Stimulated activated CD4-positive, alpha-beta T cell treated with anti-CD3 and anti-CD28 coated beads, Interleukin-2, amount 100 ng/mL, for 24 hours (primary cell): ENCODE measurements around the gene ZNF407.
A peak's percentile ranks its signal among the peaks of the same experiment; 100 is the strongest.
"Not testable (repeated sequence)": the region's sequence is repeated elsewhere in the genome, so short reads cannot be mapped to it uniquely, and the experiment has no call there.

ENCODE experiments used
- DNase-seq, 2 donors: peaks; one replicate each; pipeline ENCODE4 v3.0.0-alpha.2; 2020

The ZNF407 gene

GRCh38 chr18:75083761-75084160, 486.1 kb downstream of the ZNF407 start:
- no peak for DNase-seq

GRCh38 chr18:75085676-75086075, 488.0 kb downstream of the ZNF407 start:
- DNase-seq: not testable (repeated sequence)

GRCh38 chr18:75086494-75087034, 488.9 kb downstream of the ZNF407 start:
- DNase-seq: no peak

- DNase-seq: no peak
Observed at GRCh38 chr18:75087119-75088020, 489.7 kb downstream of the ZNF407 start.

- DNase-seq: no peak
Observed at GRCh38 chr18:75088021-75088506, 490.4 kb downstream of the ZNF407 start.

- DNase-seq: no peak
Observed at GRCh38 chr18:75088622-75089211, 491.0 kb downstream of the ZNF407 start.

GRCh38 chr18:75089748-75090327, 492.2 kb downstream of the ZNF407 start:
- DNase-seq: no peak

- DNase-seq: no peak
Observed at GRCh38 chr18:75090336-75090735, 492.7 kb downstream of the ZNF407 start.

GRCh38 chr18:75097491-75098225, 500.0 kb downstream of the ZNF407 start:
- DNase-seq: no peak

- no peak for DNase-seq
Observed at GRCh38 chr18:75100832-75101630, 503.4 kb downstream of the ZNF407 start.

- DNase-seq: no peak
Observed at GRCh38 chr18:75101916-75102315, 504.2 kb downstream of the ZNF407 start.

GRCh38 chr18:75104029-75104428, 506.4 kb downstream of the ZNF407 start:
- not testable (repeated sequence) for DNase-seq

GRCh38 chr18:75104483-75104882, 506.8 kb downstream of the ZNF407 start:
- DNase-seq: no peak

GRCh38 chr18:75105551-75106254, 508.0 kb downstream of the ZNF407 start:
- no peak for DNase-seq

GRCh38 chr18:75106746-75107145, 509.1 kb downstream of the ZNF407 start:
- peak in 1 of 2 donors; percentile 10 for DNase-seq

GRCh38 chr18:75107196-75107930, 509.7 kb downstream of the ZNF407 start:
- no peak for DNase-seq

GRCh38 chr18:75107931-75108276, 510.2 kb downstream of the ZNF407 start:
- DNase-seq: no peak

- DNase-seq: no peak
Observed at GRCh38 chr18:75108579-75109318, 511.1 kb downstream of the ZNF407 start.

- DNase-seq: no peak
Observed at GRCh38 chr18:75109319-75109691, 511.6 kb downstream of the ZNF407 start.

GRCh38 chr18:75109819-75110218, 512.1 kb downstream of the ZNF407 start:
- no peak for DNase-seq
